Measurements from ENCODE around the gene MAEL. TPM values are rescaled to one million over a fixed set of nuclear protein-coding genes. Genes with fewer than 3 reads are reported as not detected.

The MAEL gene
- total and polyA plus RNA-seq, 3 experiments from 2014 or later, result not detected

- POLR2A ChIA-PET, result no interaction called here
- H3K36me3 Mint-ChIP-seq, result no peaks in the 10 kb centered on the region
- peaks cover 0 to 8% (median 0%) of the 10 kb centered on the region in 3 donors for H3K4me1 Mint-ChIP-seq
- H3K4me3 Mint-ChIP-seq, result no peak overlapping the region
- Histone ChIP-seq H3K4me3 (ENCODE audit: low read length) (no peak overlapping the region), H3K9me3 (ENCODE audit: low read length) (no peaks in the 10 kb centered on the region), H3K36me3 (ENCODE audit: insufficient read depth, low read length) (no peaks in the 10 kb centered on the region), H3K27me3 (ENCODE audit: insufficient read depth, low read length, poor library complexity, severe bottlenecking) (peaks cover 2% of the 10 kb centered on the region), H3K4me1 (ENCODE audit: insufficient read depth, low read length) (no peaks in the 10 kb centered on the region), H3K27ac (ENCODE audit: low read depth, low read length) (no peak overlapping the region)
- H3K27me3 Mint-ChIP-seq, result peaks cover 12 to 45% of the 10 kb centered on the region in 2 donors
- no peaks in the 10 kb centered on the region for H3K9me3 Mint-ChIP-seq
- DNase-seq, result no peak
- no peak overlapping the region for H3K27ac Mint-ChIP-seq
- CTCF ChIA-PET, result no interaction called here
Observed at GRCh38 chr1:166952002-166952746, 36.9 kb upstream of the MAEL start.

GRCh38 chr1:166953491-166953890 is 35.6 kb upstream of the MAEL start:
- no peaks in the 10 kb centered on the region for H3K36me3 ChIP-seq (ENCODE audit: insufficient read depth, low read length)
- CTCF ChIA-PET, result no interaction called here

GRCh38 chr1:166956057-166956850 is 32.8 kb upstream of the MAEL start:
- POLR2A ChIA-PET, result no interaction called here
- CTCF ChIA-PET, result interaction anchor here (1.5 kb wide), 1 partner anchor 10 kb away, joined by 3 read pairs; no protein-coding TSS in a partner anchor
- Mint-ChIP-seq H3K27me3 (peaks cover 7 to 45% of the 10 kb centered on the region in 2 donors), H3K4me1 (no peaks in the 10 kb centered on the region), H3K9me3 (no peaks in the 10 kb centered on the region), H3K36me3 (no peaks in the 10 kb centered on the region), H3K4me3 (no peak overlapping the region), H3K27ac (no peak overlapping the region)
- Histone ChIP-seq H3K27me3 (ENCODE audit: insufficient read depth, low read length, poor library complexity, severe bottlenecking) (no peaks in the 10 kb centered on the region), H3K27ac (ENCODE audit: low read depth, low read length) (no peak overlapping the region), H3K4me1 (ENCODE audit: insufficient read depth, low read length) (no peaks in the 10 kb centered on the region), H3K9me3 (ENCODE audit: low read length) (no peaks in the 10 kb centered on the region), H3K4me3 (ENCODE audit: low read length) (no peak overlapping the region), H3K36me3 (ENCODE audit: insufficient read depth, low read length) (no peaks in the 10 kb centered on the region)
- DNase-seq, result no peak

More at GRCh38 chr1:166953491-166953890, 35.6 kb upstream of the MAEL start:
- Histone ChIP-seq H3K4me3 (ENCODE audit: low read length) (no peak overlapping the region), H3K4me1 (ENCODE audit: insufficient read depth, low read length) (no peaks in the 10 kb centered on the region), H3K27me3 (ENCODE audit: insufficient read depth, low read length, poor library complexity, severe bottlenecking) (no peaks in the 10 kb centered on the region), H3K9me3 (ENCODE audit: low read length) (no peaks in the 10 kb centered on the region), H3K27ac (ENCODE audit: low read depth, low read length) (no peak overlapping the region)
- no peak overlapping the region for H3K4me3 Mint-ChIP-seq
- no peaks in the 10 kb centered on the region for H3K4me1 Mint-ChIP-seq
- H3K27me3 Mint-ChIP-seq, result peaks cover 4 to 36% of the 10 kb centered on the region in 2 donors
- POLR2A ChIA-PET, result no interaction called here
- no peaks in the 10 kb centered on the region for H3K9me3 Mint-ChIP-seq
- DNase-seq, result no peak
- H3K27ac Mint-ChIP-seq, result no peak overlapping the region
- no peaks in the 10 kb centered on the region for H3K36me3 Mint-ChIP-seq

GRCh38 chr1:166956872-166957271 is 32.2 kb upstream of the MAEL start:
- H3K4me3 Mint-ChIP-seq, result no peak overlapping the region
- no peak overlapping the region for H3K27ac Mint-ChIP-seq
- Histone ChIP-seq H3K27me3 (ENCODE audit: insufficient read depth, low read length, poor library complexity, severe bottlenecking) (no peaks in the 10 kb centered on the region), H3K4me1 (ENCODE audit: insufficient read depth, low read length) (no peaks in the 10 kb centered on the region), H3K9me3 (ENCODE audit: low read length) (no peaks in the 10 kb centered on the region), H3K4me3 (ENCODE audit: low read length) (no peak overlapping the region), H3K27ac (ENCODE audit: low read depth, low read length) (no peak overlapping the region), H3K36me3 (ENCODE audit: insufficient read depth, low read length) (no peaks in the 10 kb centered on the region)
- H3K27me3 Mint-ChIP-seq, result peaks cover 7 to 45% of the 10 kb centered on the region in 2 donors
- ChIA-PET POLR2A (no interaction called here), CTCF (interaction anchor here (1.5 kb wide), 1 partner anchor 9 kb away, joined by 3 read pairs; no protein-coding TSS in a partner anchor)
- no peaks in the 10 kb centered on the region for H3K4me1 Mint-ChIP-seq
- no peaks in the 10 kb centered on the region for H3K9me3 Mint-ChIP-seq
- no peak for DNase-seq
- H3K36me3 Mint-ChIP-seq, result no peaks in the 10 kb centered on the region

GRCh38 chr1:166960858-166961474 is 28.1 kb upstream of the MAEL start:
- Mint-ChIP-seq H3K27ac (no peak overlapping the region), H3K27me3 (peaks cover 7 to 40% of the 10 kb centered on the region in 2 donors), H3K4me1 (no peaks in the 10 kb centered on the region), H3K36me3 (no peaks in the 10 kb centered on the region), H3K4me3 (no peak overlapping the region), H3K9me3 (no peaks in the 10 kb centered on the region)
- no peak overlapping the region for H3K4me3 ChIP-seq (ENCODE audit: low read length)
- H3K4me1 ChIP-seq (ENCODE audit: insufficient read depth, low read length), result no peaks in the 10 kb centered on the region
- no peaks in the 10 kb centered on the region for H3K9me3 ChIP-seq (ENCODE audit: low read length)
- ChIA-PET POLR2A (no interaction called here), CTCF (no interaction called here)
- no peaks in the 10 kb centered on the region for H3K27me3 ChIP-seq (ENCODE audit: insufficient read depth, low read length, poor library complexity, severe bottlenecking)
- H3K27ac ChIP-seq (ENCODE audit: low read depth, low read length), result no peak overlapping the region
- DNase-seq, result no peak
- no peaks in the 10 kb centered on the region for H3K36me3 ChIP-seq (ENCODE audit: insufficient read depth, low read length)

- H3K9me3 ChIP-seq (ENCODE audit: low read length), result no peaks in the 10 kb centered on the region
- no peak overlapping the region for H3K4me3 Mint-ChIP-seq
- peaks cover 6% of the 10 kb centered on the region for H3K27me3 ChIP-seq (ENCODE audit: insufficient read depth, low read length, poor library complexity, severe bottlenecking)
- ChIA-PET CTCF (no interaction called here), POLR2A (no interaction called here)
- H3K36me3 ChIP-seq (ENCODE audit: insufficient read depth, low read length), result no peaks in the 10 kb centered on the region
- H3K4me3 ChIP-seq (ENCODE audit: low read length), result no peak overlapping the region
- H3K4me1 Mint-ChIP-seq, result peaks cover 0 to 3% (median 2%) of the 10 kb centered on the region in 3 donors
- peaks cover 4% of the 10 kb centered on the region for H3K4me1 ChIP-seq (ENCODE audit: insufficient read depth, low read length)
- H3K27ac ChIP-seq (ENCODE audit: low read depth, low read length), result no peak overlapping the region
- no peaks in the 10 kb centered on the region for H3K9me3 Mint-ChIP-seq
- peaks cover 0 to 5% (median 5%) of the 10 kb centered on the region in 3 donors for H3K36me3 Mint-ChIP-seq
- no peak overlapping the region for H3K27ac Mint-ChIP-seq
- no peak for DNase-seq
- peaks cover 46 to 68% of the 10 kb centered on the region in 2 donors for H3K27me3 Mint-ChIP-seq
Observed at GRCh38 chr1:166969074-166969677, 19.9 kb upstream of the MAEL start.

GRCh38 chr1:166971252-166971651 is 17.8 kb upstream of the MAEL start:
- POLR2A ChIA-PET, result no interaction called here
- Histone ChIP-seq H3K4me3 (ENCODE audit: low read length) (no peak overlapping the region), H3K27me3 (ENCODE audit: insufficient read depth, low read length, poor library complexity, severe bottlenecking) (peaks cover 12% of the 10 kb centered on the region), H3K4me1 (ENCODE audit: insufficient read depth, low read length) (peaks cover 16% of the 10 kb centered on the region), H3K36me3 (ENCODE audit: insufficient read depth, low read length) (no peaks in the 10 kb centered on the region), H3K27ac (ENCODE audit: low read depth, low read length) (no peak overlapping the region), H3K9me3 (ENCODE audit: low read length) (no peaks in the 10 kb centered on the region)
- no peak overlapping the region for H3K4me3 Mint-ChIP-seq
- H3K27ac Mint-ChIP-seq, result peak overlapping the region in 1 of 8 donors; percentile 25
- DNase-seq, result no peak
- peaks cover 50 to 70% of the 10 kb centered on the region in 2 donors for H3K27me3 Mint-ChIP-seq
- no peaks in the 10 kb centered on the region for H3K9me3 Mint-ChIP-seq
- H3K4me1 Mint-ChIP-seq, result peaks cover 9 to 17% (median 17%) of the 10 kb centered on the region in 3 donors
- CTCF ChIA-PET, result interaction anchor here (0.7 kb wide), 1 partner anchor 9 kb away, joined by 3 read pairs; no protein-coding TSS in a partner anchor
- H3K36me3 Mint-ChIP-seq, result peaks cover 2 to 5% (median 5%) of the 10 kb centered on the region in 3 donors

Data from CD8-positive, alpha-beta memory T cell (primary cell).